Hypothalamus (tissue), 51 donors: Measurements from ENCODE around the gene PCSK6.

Source experiments
- DNase-seq, 51 donors: peaks; one replicate each; lab custom pipeline; 2025; lab: John Stamatoyannopoulos, UW

The PCSK6 gene

GRCh38 chr15:101451266-101451799 lies 38.2 kb downstream of the PCSK6 start:
- DNase-seq, result peak in 9 of 51 donors; percentile 18 to 47 (median 30)

GRCh38 chr15:101450403-101451265 lies 38.9 kb downstream of the PCSK6 start:
- no peak for DNase-seq

- DNase-seq, result no peak
Measured at GRCh38 chr15:101449471-101450402, 39.8 kb downstream of the PCSK6 start.

GRCh38 chr15:101448336-101448735 lies 41.2 kb downstream of the PCSK6 start:
- DNase-seq, result no peak

GRCh38 chr15:101447561-101448071 lies 41.9 kb downstream of the PCSK6 start:
- no peak for DNase-seq

- no peak for DNase-seq
Measured at GRCh38 chr15:101447168-101447533, 42.4 kb downstream of the PCSK6 start.

- no peak for DNase-seq
Measured at GRCh38 chr15:101446518-101447167, 42.9 kb downstream of the PCSK6 start.

- peak in 1 of 51 donors; percentile 25 for DNase-seq
Measured at GRCh38 chr15:101445562-101446517, 43.7 kb downstream of the PCSK6 start.

GRCh38 chr15:101444807-101445508 lies 44.5 kb downstream of the PCSK6 start:
- DNase-seq, result no peak

GRCh38 chr15:101444015-101444414 lies 45.5 kb downstream of the PCSK6 start:
- DNase-seq, result no peak

GRCh38 chr15:101442272-101442671 lies 47.2 kb downstream of the PCSK6 start:
- no peak for DNase-seq

GRCh38 chr15:101441696-101442095 lies 47.8 kb downstream of the PCSK6 start:
- DNase-seq, result no peak

GRCh38 chr15:101440846-101441590 lies 48.5 kb downstream of the PCSK6 start:
- no peak for DNase-seq

- no peak for DNase-seq
Measured at GRCh38 chr15:101439920-101440319, 49.6 kb downstream of the PCSK6 start.

- DNase-seq, result peak in 1 of 51 donors; percentile 23
Measured at GRCh38 chr15:101439285-101439919, 50.1 kb downstream of the PCSK6 start.

- peak in 1 of 51 donors; percentile 29 for DNase-seq
Measured at GRCh38 chr15:101438482-101439284, 50.8 kb downstream of the PCSK6 start.
